Measurements from ENCODE around the gene HSF5.
A peak's percentile ranks its signal among the peaks of the same experiment; 100 is the strongest.

The HSF5 gene

GRCh38 chr17:58475985-58476384 lies 12.2 kb downstream of the HSF5 start:
- DNase-seq: no peak

- no peak for DNase-seq
These were observed 17.9 kb downstream of the HSF5 start for GRCh38 chr17:58470356-58470755.

GRCh38 chr17:58468944-58469343 lies 19.3 kb downstream of the HSF5 start:
- DNase-seq: no peak

- DNase-seq: no peak
These were observed 32.7 kb downstream of the HSF5 start for GRCh38 chr17:58455491-58455890.

GRCh38 chr17:58452738-58453137 lies 35.5 kb downstream of the HSF5 start:
- DNase-seq: no peak

- peak; percentile 60 for DNase-seq
These were observed 40.9 kb downstream of the HSF5 start for GRCh38 chr17:58447039-58447975.

GRCh38 chr17:58446086-58446485 lies 42.1 kb downstream of the HSF5 start:
- no peak for DNase-seq

GRCh38 chr17:58436805-58437239 lies 51.4 kb downstream of the HSF5 start:
- no peak for DNase-seq

GRCh38 chr17:58436245-58436644 lies 52.0 kb downstream of the HSF5 start:
- no peak for DNase-seq

- no peak for DNase-seq
These were observed 55.2 kb downstream of the HSF5 start for GRCh38 chr17:58432806-58433573.

- no peak for DNase-seq
These were observed 60.4 kb downstream of the HSF5 start for GRCh38 chr17:58427807-58428206.

- no peak for DNase-seq
These were observed 66.5 kb downstream of the HSF5 start for GRCh38 chr17:58421711-58422110.

GRCh38 chr17:58420827-58421226 lies 67.4 kb downstream of the HSF5 start:
- DNase-seq: no peak

- peak; percentile 59 for DNase-seq
These were observed 70.7 kb downstream of the HSF5 start, which contains the start of gene RNF43 for GRCh38 chr17:58417300-58418092. Gene RNF43 (minus strand): TSS chr17:58417534. CDS start chr17:58415577, 1,957 bp downstream.

GRCh38 chr17:58416937-58417299 lies 71.3 kb downstream of the HSF5 start:
- DNase-seq: no peak

- no peak for DNase-seq
These were observed 71.8 kb downstream of the HSF5 start for GRCh38 chr17:58416396-58416795.

- DNase-seq: no peak
These were observed 72.7 kb downstream of the HSF5 start for GRCh38 chr17:58415371-58416055.

- DNase-seq: no peak
These were observed 73.6 kb downstream of the HSF5 start for GRCh38 chr17:58414596-58414997.

- DNase-seq: no peak
These were observed 74.5 kb downstream of the HSF5 start for GRCh38 chr17:58413684-58414083.

GRCh38 chr17:58412961-58413586 lies 75.1 kb downstream of the HSF5 start:
- DNase-seq: peak; percentile 25

- DNase-seq: no peak
These were observed 76.0 kb downstream of the HSF5 start for GRCh38 chr17:58412064-58412703.
